Gastrocnemius medialis (tissue), 4 donors: Measurements from ENCODE around the gene KRT80.

Experiments
- CTCF ChIP-seq, 5 experiments: fragments of 450-650 bp in 3 of 5; fragments of 200-600 bp in 2 of 5; sonication (generic) in 2 of 5; IDR thresholded peaks in 4 of 5; conservative IDR thresholded peaks in 1 of 5; 1 replicate in 4 of 5; 2 replicates in 1 of 5; pipeline ENCODE4 v1.5.1; 2016 to 2019; ENCODE audit warnings: antibody characterized with exemption in 5 of 5, mild to moderate bottlenecking in 3 of 5, moderate library complexity in 3 of 5
- POLR2A ChIP-seq, 2 donors: fragments of 450-650 bp; IDR thresholded peaks; one replicate each; pipeline ENCODE4 v1.6.1; 2017; ENCODE audit warnings: antibody characterized with exemption in 2 of 2, mild to moderate bottlenecking in 2 of 2, moderate library complexity in 2 of 2

GRCh38 chr12:52193991-52194390 lies 2.2 kb upstream of the KRT80 start:
- TF ChIP-seq CTCF (IDR thresholded peaks at IDR 0.05 in 4 of 5, conservative IDR thresholded peaks at IDR 0.05 in 1 of 5) (no peak), POLR2A (IDR thresholded peaks at IDR 0.05) (no peak)
